IMR-90 (cell line): Measurements from ENCODE around the gene SAMD10. TPM values are rescaled to one million over a fixed set of nuclear protein-coding genes. Genes with fewer than 3 reads are reported as not detected.

Experiments
- ATAC-seq: fragments of 200-7000 bp; cut with Tn5 transposase; 2 replicates; pipeline ENCODE4 v1.9.1; 2020; ENCODE audit warnings: low read depth, mild to moderate bottlenecking, moderate library complexity
- BruUV-seq: library from RNA; stranded (reverse); fragments of 400-500 nt; replicated peaks from 2 replicates; lab custom pipeline; 2021; lab: Mats Ljungman, UMichigan
- CTCF ChIA-PET: fragments of 300-600 bp; formaldehyde crosslinking; extraction: SDS; loops from one replicate; lab custom pipeline; 2021; ENCODE audit warnings: antibody characterized with exemption; lab: Yijun Ruan, JAX
- POLR2A ChIA-PET: fragments of 300-600 bp; sonication (Branson Sonifier 250); formaldehyde crosslinking; loops from one replicate; lab custom pipeline; 2022; ENCODE audit warnings: antibody characterized with exemption; ENCODE audit not compliant: unreplicated experiment; lab: Charles Lee
- DNase-seq: peaks from one replicate; pipeline ENCODE4 v3.0.0; 2013
- H2AFZ ChIP-seq: replicated peaks from 2 replicates; pipeline ENCODE3; 2013; ENCODE audit warnings: low read length, mild to moderate bottlenecking; ENCODE audit not compliant: poor library complexity
- H2AK5ac ChIP-seq: 2 replicates; pipeline ENCODE4 v1.6.1; 2013; ENCODE audit warnings: low read depth, low read length, inconsistent platforms
- H2AK9ac ChIP-seq: replicated peaks from 2 replicates; pipeline ENCODE3; 2013; ENCODE audit warnings: mild to moderate bottlenecking, low read depth, low read length, moderate library complexity; ENCODE audit not compliant: poor library complexity
- H2BK120ac ChIP-seq: 2 replicates; pipeline ENCODE4 v1.6.1; 2013; ENCODE audit warnings: low read depth, low read length, inconsistent platforms
- H2BK15ac ChIP-seq: 3 replicates; pipeline ENCODE4 v1.6.1; 2013; ENCODE audit warnings: low read depth, low read length, inconsistent platforms
- H2BK20ac ChIP-seq: 2 replicates; pipeline ENCODE4 v1.6.1; 2013; ENCODE audit warnings: low read depth, mild to moderate bottlenecking, inconsistent platforms, low read length, moderate library complexity
- H2BK5ac ChIP-seq: 2 replicates; pipeline ENCODE4 v1.6.1; 2013; ENCODE audit warnings: mild to moderate bottlenecking, low read depth, low read length, inconsistent platforms; ENCODE audit not compliant: poor library complexity, severe bottlenecking
- H3K14ac ChIP-seq: replicated peaks from 2 replicates; pipeline ENCODE4 v1.6.1; 2013; ENCODE audit warnings: low read depth, low read length, inconsistent platforms
- H3K18ac ChIP-seq: 2 replicates; pipeline ENCODE4 v1.6.1; 2013; ENCODE audit warnings: low read depth, low read length, control low read depth
- H3K23ac ChIP-seq: 2 replicates; pipeline ENCODE4 v1.6.1; 2013; ENCODE audit warnings: low read depth, low read length, inconsistent platforms
- H3K27ac ChIP-seq: 2 replicates; pipeline ENCODE4 v1.5.1; 2013; ENCODE audit warnings: mild to moderate bottlenecking, control low read depth, low read length; ENCODE audit not compliant: insufficient read depth
- H3K27me3 ChIP-seq: 2 replicates; pipeline ENCODE4 v1.6.1; 2013; ENCODE audit warnings: low read length; ENCODE audit not compliant: control insufficient read depth, insufficient read depth
- H3K36me3 ChIP-seq: 2 replicates; pipeline ENCODE4 v1.6.1; 2013; ENCODE audit warnings: low read length, mixed read lengths; ENCODE audit not compliant: control insufficient read depth, insufficient read depth
- H3K4ac ChIP-seq: 2 replicates; pipeline ENCODE4 v1.6.1; 2013; ENCODE audit warnings: low read depth, low read length, inconsistent platforms
- H3K4me1 ChIP-seq: 2 replicates; pipeline ENCODE4 v1.6.1; 2013; ENCODE audit warnings: low read length, mixed read lengths; ENCODE audit not compliant: control insufficient read depth, insufficient read depth
- H3K4me2 ChIP-seq: 2 replicates; pipeline ENCODE4 v1.6.1; 2013; ENCODE audit warnings: low read depth, mild to moderate bottlenecking, control low read depth, low read length, moderate library complexity
- H3K4me3 ChIP-seq: 2 replicates; pipeline ENCODE4 v1.5.1; 2013; ENCODE audit warnings: low read depth, mild to moderate bottlenecking, control low read depth, low read length, moderate library complexity; ENCODE audit not compliant: insufficient read depth
- H3K56ac ChIP-seq: 2 replicates; pipeline ENCODE4 v1.6.1; 2013; ENCODE audit warnings: low read length, inconsistent platforms; ENCODE audit not compliant: insufficient read depth; ENCODE audit errors: extremely low read depth
- H3K79me1 ChIP-seq, 2 experiments: 2 replicates each; pipeline ENCODE4 v1.6.1; 2013; ENCODE audit warnings: low read length in 2 of 2, inconsistent platforms in 1 of 2, low read depth in 1 of 2
- H3K9ac ChIP-seq: 2 replicates; pipeline ENCODE4 v1.6.1; 2013; ENCODE audit warnings: low read depth, low read length, control low read depth
- H3K9me1 ChIP-seq: 2 replicates; pipeline ENCODE4 v1.6.1; 2013; ENCODE audit warnings: low read length, inconsistent platforms; ENCODE audit not compliant: insufficient read depth
- H3K9me3 ChIP-seq: 2 replicates; pipeline ENCODE4 v1.6.1; 2013; ENCODE audit warnings: low read length; ENCODE audit not compliant: control insufficient read depth, insufficient read depth
- H4K20me1 ChIP-seq: 2 replicates; pipeline ENCODE4 v1.6.1; 2013; ENCODE audit warnings: low read length, inconsistent platforms; ENCODE audit not compliant: insufficient read depth
- H4K5ac ChIP-seq: 2 replicates; pipeline ENCODE4 v1.6.1; 2013; ENCODE audit warnings: mild to moderate bottlenecking, low read depth, low read length, control low read depth
- H4K8ac ChIP-seq, 2 experiments: 2 replicates each; pipeline ENCODE4 v1.6.1; 2013; ENCODE audit warnings: low read depth in 2 of 2, low read length in 2 of 2, control low read depth in 1 of 2, inconsistent platforms in 1 of 2
- H4K91ac ChIP-seq: 2 replicates; pipeline ENCODE4 v1.6.1; 2013; ENCODE audit warnings: low read depth, low read length, inconsistent platforms; ENCODE audit not compliant: insufficient read depth
- BHLHE40 ChIP-seq: fragments of 150-350 bp; IDR thresholded peaks from 2 replicates; pipeline ENCODE4 v1.6.1; 2016; ENCODE audit warnings: mild to moderate bottlenecking, low read depth, low read length
- CEBPB ChIP-seq: IDR thresholded peaks from 2 replicates; pipeline ENCODE4 v1.6.1; 2012; ENCODE audit warnings: low read depth, low read length, improper control_type of control experiment
- CHD1 ChIP-seq: IDR thresholded peaks from 2 replicates; pipeline ENCODE4 v1.6.1; 2012; ENCODE audit warnings: low read depth, low read length, improper control_type of control experiment
- FOS ChIP-seq: fragments of 150-350 bp; IDR thresholded peaks from 2 replicates; pipeline ENCODE4 v1.6.1; 2016; ENCODE audit warnings: low read depth, low read length
- MAFK ChIP-seq: IDR thresholded peaks from 2 replicates; pipeline ENCODE4 v1.6.1; 2012; ENCODE audit warnings: low read depth, low read length, improper control_type of control experiment
- MAZ ChIP-seq: IDR thresholded peaks from 2 replicates; pipeline ENCODE4 v1.6.1; 2012; ENCODE audit warnings: low read depth, mild to moderate bottlenecking, low read length, improper control_type of control experiment, moderate library complexity, borderline replicate concordance
- MXI1 ChIP-seq: IDR thresholded peaks from 2 replicates; pipeline ENCODE4 v1.6.1; 2012; ENCODE audit warnings: low read depth, mild to moderate bottlenecking, low read length, moderate library complexity, borderline replicate concordance
- NFE2L2 ChIP-seq: fragments of 150-350 bp; IDR thresholded peaks from 2 replicates; pipeline ENCODE4 v1.6.1; 2016; ENCODE audit warnings: low read depth, mild to moderate bottlenecking, low read length
- POLR2A ChIP-seq: IDR thresholded peaks from 2 replicates; pipeline ENCODE4 v1.6.1; 2012; ENCODE audit warnings: mild to moderate bottlenecking, low read depth, low read length
- RAD21 ChIP-seq: IDR thresholded peaks from 2 replicates; pipeline ENCODE4 v1.6.1; 2012; ENCODE audit warnings: low read length, improper control_type of control experiment
- RCOR1 ChIP-seq: IDR thresholded peaks from 2 replicates; pipeline ENCODE4 v1.6.1; 2012; ENCODE audit warnings: mild to moderate bottlenecking, low read length, improper control_type of control experiment; ENCODE audit not compliant: insufficient replicate concordance
- RFX5 ChIP-seq: IDR thresholded peaks from 2 replicates; pipeline ENCODE4 v1.8.0; 2012; ENCODE audit warnings: low read depth, mild to moderate bottlenecking, low read length, moderate library complexity
- SMC3 ChIP-seq: fragments of 150-350 bp; IDR thresholded peaks from 2 replicates; pipeline ENCODE4 v1.6.1; 2016; ENCODE audit warnings: low read depth, mild to moderate bottlenecking, antibody characterized with exemption, low read length, moderate library complexity
- WGBS, 2 experiments: methylation state at CpG; one replicate each; pipeline versions ENCODE4 v1.1.5 to v1.1.7; 2013; ENCODE audit warnings: missing lambda C conversion rate in 2 of 2; ENCODE audit not compliant: insufficient read length in 1 of 2; ENCODE audit errors: extremely low coverage in 2 of 2; 5-methylcytosine and 5-hydroxymethylcytosine counted together
- dilution Hi-C: fragments of 300-500 bp; cut with HindIII; formaldehyde crosslinking; loops from one replicate; pipeline ENCODE4 v1.14.3; 2018; ENCODE audit warnings: low sequenced_read_pairs; ENCODE audit not compliant: unreplicated experiment
- in situ Hi-C: fragments of 300-500 bp; cut with MboI; formaldehyde crosslinking; loops from 3 replicates; pipeline ENCODE4 v1.14.3; 2019; ENCODE audit warnings: low sequenced_read_pairs, inconsistent platforms, mixed read lengths
- intact Hi-C: fragments of 100-400 bp; cut with micrococcal nuclease; formaldehyde crosslinking; loops from 2 replicates; pipeline ENCODE4 v1.10.0; 2022
- polyA plus RNA-seq, 3 experiments: library from polyadenylated mRNA; depleted of rRNA; stranded (reverse); fragments of >200 nt; gene quantifications; 2 replicates each; pipeline ENCODE4 v1.2.3, GENCODE V29; 2012; ENCODE audit warnings: low replicate concordance in 1 of 3
- total RNA-seq: library from RNA; depleted of rRNA; stranded (reverse); fragments of >200 nt; gene quantifications from 2 replicates; pipeline ENCODE4 v1.2.3, GENCODE V29; 2012
- TF ChIP-seq, protein P1 (sequence below): fragments of 150-350 bp; IDR thresholded peaks from 2 replicates; pipeline ENCODE4 v1.6.1; 2017; ENCODE audit warnings: mild to moderate bottlenecking, antibody characterized with exemption, low read length, low read depth
- TF ChIP-seq, protein P2 (sequence below): fragments of 150-350 bp; IDR thresholded peaks from 2 replicates; pipeline ENCODE4 v1.6.1; 2016; ENCODE audit warnings: low read depth, mild to moderate bottlenecking, low read length, moderate library complexity, borderline replicate concordance
- TF ChIP-seq, protein P3 (sequence below): conservative IDR thresholded peaks from 2 replicates; pipeline ENCODE4 v1.5.1; 2012; ENCODE audit warnings: mild to moderate bottlenecking, low read depth, low read length, improper control_type of control experiment

The SAMD10 gene
- total and polyA plus RNA-seq, 2 of the 4 experiments (the other 2 are of a cell fraction) = 0.54 to 4.1 TPM

DNA sequence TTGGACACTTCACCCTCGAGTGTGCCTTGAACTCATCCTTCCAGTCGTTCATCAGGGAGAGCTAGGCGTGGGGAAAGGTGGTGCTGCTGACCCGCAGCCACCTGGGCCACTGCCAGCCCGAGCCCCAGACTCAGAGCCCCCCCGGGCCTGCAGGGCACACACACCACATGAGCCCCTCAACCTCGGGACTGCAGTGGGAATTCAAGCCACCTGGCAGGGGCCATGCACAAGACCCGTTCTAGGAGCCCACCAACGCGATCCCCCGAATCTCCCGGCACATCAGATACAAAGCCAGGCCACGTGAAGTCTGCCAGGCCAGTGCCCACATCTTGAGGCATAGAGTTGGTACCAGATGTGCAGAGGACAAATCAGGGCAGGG, 12.5 kb downstream of the SAMD10 start:
- intact Hi-C loops (no loop called here), in situ Hi-C loops (no loop called here), dilution Hi-C loops (no loop called here)
- Histone ChIP-seq H3K23ac (no peak overlapping the region), H2AK5ac (no peak overlapping the region), H3K9ac (no peak overlapping the region), H3K4me1 (peaks cover 7% of the 10 kb centered on the region), H4K20me1 (no peaks in the 10 kb centered on the region; the same call in 1 of the 2 replicates), H3K18ac (no peak overlapping the region), H3K4ac (no peak overlapping the region), H3K14ac (no peak overlapping the region), H3K9me3 (no peaks in the 10 kb centered on the region), H4K8ac (no peak overlapping the region), H3K79me1 (peaks cover 12 to 25% of the 10 kb centered on the region in 2 experiments), H2BK15ac (no peak overlapping the region), H3K36me3 (peaks cover 44% of the 10 kb centered on the region), H3K9me1 (peaks cover 3% of the 10 kb centered on the region; the same call in 1 of the 2 replicates), H2AFZ (no peak overlapping the region), H2BK120ac (no peak overlapping the region), H2AK9ac (no peak overlapping the region), H2BK5ac (no peak overlapping the region), H3K56ac (no peak overlapping the region), H2BK20ac (no peak overlapping the region), H3K4me2 (no peak overlapping the region), H3K27me3 (no peaks in the 10 kb centered on the region), H4K91ac (no peak overlapping the region), H4K5ac (no peak overlapping the region), H3K27ac (no peak overlapping the region), H3K4me3 (no peak overlapping the region)
- 93% methylated on average over 5 of the region's 13 CpGs; no CpG with 5 or more reads in 1 of the 2 experiments for WGBS, 2 experiments
- ATAC-seq = no peak
- no peak for DNase-seq
- TF ChIP-seq, protein P1, sequence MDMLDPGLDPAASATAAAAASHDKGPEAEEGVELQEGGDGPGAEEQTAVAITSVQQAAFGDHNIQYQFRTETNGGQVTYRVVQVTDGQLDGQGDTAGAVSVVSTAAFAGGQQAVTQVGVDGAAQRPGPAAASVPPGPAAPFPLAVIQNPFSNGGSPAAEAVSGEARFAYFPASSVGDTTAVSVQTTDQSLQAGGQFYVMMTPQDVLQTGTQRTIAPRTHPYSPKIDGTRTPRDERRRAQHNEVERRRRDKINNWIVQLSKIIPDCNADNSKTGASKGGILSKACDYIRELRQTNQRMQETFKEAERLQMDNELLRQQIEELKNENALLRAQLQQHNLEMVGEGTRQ = no peak
- TF ChIP-seq CEBPB (no peak), BHLHE40 (no peak), MXI1 (no peak), MAZ (no peak), RCOR1 (no peak), POLR2A (no peak), SMC3 (no peak), MAFK (no peak), NFE2L2 (no peak), RFX5 (no peak), FOS (no peak), RAD21 (no peak), CHD1 (no peak)
- TF ChIP-seq, protein P2, sequence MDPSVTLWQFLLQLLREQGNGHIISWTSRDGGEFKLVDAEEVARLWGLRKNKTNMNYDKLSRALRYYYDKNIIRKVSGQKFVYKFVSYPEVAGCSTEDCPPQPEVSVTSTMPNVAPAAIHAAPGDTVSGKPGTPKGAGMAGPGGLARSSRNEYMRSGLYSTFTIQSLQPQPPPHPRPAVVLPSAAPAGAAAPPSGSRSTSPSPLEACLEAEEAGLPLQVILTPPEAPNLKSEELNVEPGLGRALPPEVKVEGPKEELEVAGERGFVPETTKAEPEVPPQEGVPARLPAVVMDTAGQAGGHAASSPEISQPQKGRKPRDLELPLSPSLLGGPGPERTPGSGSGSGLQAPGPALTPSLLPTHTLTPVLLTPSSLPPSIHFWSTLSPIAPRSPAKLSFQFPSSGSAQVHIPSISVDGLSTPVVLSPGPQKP = no peak
- TF ChIP-seq, protein P3, sequence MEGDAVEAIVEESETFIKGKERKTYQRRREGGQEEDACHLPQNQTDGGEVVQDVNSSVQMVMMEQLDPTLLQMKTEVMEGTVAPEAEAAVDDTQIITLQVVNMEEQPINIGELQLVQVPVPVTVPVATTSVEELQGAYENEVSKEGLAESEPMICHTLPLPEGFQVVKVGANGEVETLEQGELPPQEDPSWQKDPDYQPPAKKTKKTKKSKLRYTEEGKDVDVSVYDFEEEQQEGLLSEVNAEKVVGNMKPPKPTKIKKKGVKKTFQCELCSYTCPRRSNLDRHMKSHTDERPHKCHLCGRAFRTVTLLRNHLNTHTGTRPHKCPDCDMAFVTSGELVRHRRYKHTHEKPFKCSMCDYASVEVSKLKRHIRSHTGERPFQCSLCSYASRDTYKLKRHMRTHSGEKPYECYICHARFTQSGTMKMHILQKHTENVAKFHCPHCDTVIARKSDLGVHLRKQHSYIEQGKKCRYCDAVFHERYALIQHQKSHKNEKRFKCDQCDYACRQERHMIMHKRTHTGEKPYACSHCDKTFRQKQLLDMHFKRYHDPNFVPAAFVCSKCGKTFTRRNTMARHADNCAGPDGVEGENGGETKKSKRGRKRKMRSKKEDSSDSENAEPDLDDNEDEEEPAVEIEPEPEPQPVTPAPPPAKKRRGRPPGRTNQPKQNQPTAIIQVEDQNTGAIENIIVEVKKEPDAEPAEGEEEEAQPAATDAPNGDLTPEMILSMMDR = no peak
- ChIA-PET CTCF (no interaction called here), POLR2A (no interaction called here)
- BruUV-seq = no TSS peak
